GM12874 (cell line): ENCODE results near the gene LARGE1.

Source experiments
- CTCF ChIP-seq: IDR thresholded peaks from 2 replicates; pipeline ENCODE4 v1.5.1; 2011; ENCODE audit warnings: low read depth, mild to moderate bottlenecking, control low read depth, low read length, moderate library complexity; ENCODE audit not compliant: insufficient read depth

Gene LARGE1

GRCh38 chr22:33379836-33380235 lies 540.4 kb downstream of the LARGE1 start:
- no peak for TF ChIP-seq CTCF

GRCh38 chr22:33372875-33373274 lies 547.4 kb downstream of the LARGE1 start:
- TF ChIP-seq CTCF: no peak

- no peak for TF ChIP-seq CTCF
These were observed 557.6 kb downstream of the LARGE1 start for GRCh38 chr22:33362702-33363101.

- TF ChIP-seq CTCF: no peak
These were observed 558.7 kb downstream of the LARGE1 start for GRCh38 chr22:33361581-33361980.

GRCh38 chr22:33357981-33358399 lies 562.3 kb downstream of the LARGE1 start:
- no peak for TF ChIP-seq CTCF

DNA sequence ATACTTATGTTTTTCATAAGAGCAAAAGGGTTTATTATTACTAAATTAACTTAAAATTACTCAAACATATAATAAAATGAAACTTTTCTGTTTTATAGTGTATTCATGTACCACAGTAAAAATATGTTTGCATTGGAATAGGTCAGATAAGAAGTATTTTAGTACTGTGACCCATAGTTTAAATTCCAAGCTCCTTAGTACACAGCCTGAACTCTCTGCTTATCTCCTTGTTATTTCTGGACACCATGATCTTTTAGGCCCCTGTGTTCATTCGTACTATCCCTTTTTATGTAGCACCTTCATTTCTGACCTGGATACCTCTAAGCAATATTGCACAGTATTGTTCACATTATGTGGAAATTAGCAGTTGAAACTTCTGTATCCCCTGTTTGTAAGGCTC lies 565.3 kb downstream of the LARGE1 start:
- no peak for TF ChIP-seq CTCF

DNA sequence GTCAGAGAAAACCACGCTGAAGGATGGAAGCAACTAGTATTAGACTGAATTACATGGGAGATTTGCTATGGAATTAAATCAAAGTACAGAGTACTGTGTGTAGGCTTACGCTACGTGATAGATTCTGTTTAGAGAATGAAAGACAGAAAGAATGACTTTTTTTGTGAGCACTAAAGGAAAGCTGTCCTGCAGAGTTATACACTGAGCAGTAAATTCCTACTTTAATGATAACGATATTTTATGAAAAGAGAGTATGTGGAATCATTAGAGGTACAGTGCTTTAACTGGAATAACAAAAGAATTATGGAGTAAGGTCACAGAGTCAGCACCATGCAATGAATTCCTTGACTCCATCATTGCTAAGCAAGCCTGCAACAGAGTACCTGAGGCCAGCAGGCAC lies 566.8 kb downstream of the LARGE1 start:
- no peak for TF ChIP-seq CTCF

GRCh38 chr22:33352768-33353167 lies 567.5 kb downstream of the LARGE1 start:
- TF ChIP-seq CTCF: no peak
